GM12801 (cell line): ENCODE results near the gene PPP2R3A.

Experiments used
- TF ChIP-seq, protein P1 (sequence below): IDR thresholded peaks from one replicate; pipeline ENCODE4 v1.5.1; 2011; ENCODE audit warnings: control low read depth; ENCODE audit not compliant: insufficient read length; ENCODE audit errors: extremely low read depth

PPP2R3A gene

DNA sequence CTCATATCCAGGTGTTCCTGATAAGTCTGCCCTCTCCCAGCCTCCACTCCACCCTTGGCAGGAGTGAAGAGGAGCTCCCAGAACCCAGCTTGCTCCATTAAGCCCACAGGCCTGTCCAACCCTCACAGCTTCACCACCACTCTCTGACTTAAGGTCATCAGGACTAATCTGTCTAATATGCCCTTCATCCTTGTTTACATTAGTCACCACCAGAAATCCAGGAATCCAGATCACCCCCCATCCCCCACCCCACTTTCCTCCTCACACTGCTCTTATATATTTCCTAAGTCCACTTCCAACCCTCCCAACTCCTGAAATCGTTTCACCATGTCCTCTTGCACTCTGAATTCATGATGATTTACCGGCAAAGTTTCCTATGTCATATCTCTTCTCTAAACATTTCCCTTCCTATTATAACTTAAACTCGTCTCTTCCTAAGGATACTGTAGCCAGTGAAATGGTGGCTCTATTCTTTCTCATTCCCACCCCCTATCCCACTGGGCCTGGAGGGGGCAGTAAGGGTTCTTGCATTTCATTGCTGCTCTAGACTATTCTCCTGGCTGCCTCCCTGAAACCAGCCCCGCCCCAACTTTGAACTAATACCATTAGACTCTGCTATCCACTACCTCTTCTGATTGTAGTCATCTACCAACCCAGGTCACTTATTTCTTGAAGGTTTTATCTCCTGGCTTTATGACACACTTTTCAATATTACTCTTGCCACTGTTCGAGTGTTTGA is 43.4 kb downstream of the PPP2R3A start:
- TF ChIP-seq, protein P1, sequence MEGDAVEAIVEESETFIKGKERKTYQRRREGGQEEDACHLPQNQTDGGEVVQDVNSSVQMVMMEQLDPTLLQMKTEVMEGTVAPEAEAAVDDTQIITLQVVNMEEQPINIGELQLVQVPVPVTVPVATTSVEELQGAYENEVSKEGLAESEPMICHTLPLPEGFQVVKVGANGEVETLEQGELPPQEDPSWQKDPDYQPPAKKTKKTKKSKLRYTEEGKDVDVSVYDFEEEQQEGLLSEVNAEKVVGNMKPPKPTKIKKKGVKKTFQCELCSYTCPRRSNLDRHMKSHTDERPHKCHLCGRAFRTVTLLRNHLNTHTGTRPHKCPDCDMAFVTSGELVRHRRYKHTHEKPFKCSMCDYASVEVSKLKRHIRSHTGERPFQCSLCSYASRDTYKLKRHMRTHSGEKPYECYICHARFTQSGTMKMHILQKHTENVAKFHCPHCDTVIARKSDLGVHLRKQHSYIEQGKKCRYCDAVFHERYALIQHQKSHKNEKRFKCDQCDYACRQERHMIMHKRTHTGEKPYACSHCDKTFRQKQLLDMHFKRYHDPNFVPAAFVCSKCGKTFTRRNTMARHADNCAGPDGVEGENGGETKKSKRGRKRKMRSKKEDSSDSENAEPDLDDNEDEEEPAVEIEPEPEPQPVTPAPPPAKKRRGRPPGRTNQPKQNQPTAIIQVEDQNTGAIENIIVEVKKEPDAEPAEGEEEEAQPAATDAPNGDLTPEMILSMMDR = no peak

DNA sequence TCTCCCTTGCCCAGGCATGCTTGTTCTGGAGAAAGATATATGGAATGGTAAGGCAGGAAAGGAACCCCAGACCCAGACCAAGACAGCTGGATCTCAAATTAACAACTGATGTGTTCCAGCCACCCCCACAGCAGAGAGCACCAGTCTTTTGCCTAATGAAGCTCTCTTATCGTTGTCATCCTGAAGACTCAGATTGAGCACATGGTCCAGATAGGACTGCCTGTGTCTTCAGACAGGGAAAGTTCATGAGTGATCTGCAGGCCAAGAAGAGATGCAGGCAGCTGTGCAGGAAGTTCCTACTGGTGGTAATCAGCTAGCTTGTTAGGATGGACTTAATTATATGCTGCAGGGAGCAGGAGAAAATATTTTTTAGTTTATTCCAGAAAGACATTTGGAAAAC is 53.3 kb downstream of the PPP2R3A start:
- TF ChIP-seq, protein P1 = no peak

DNA sequence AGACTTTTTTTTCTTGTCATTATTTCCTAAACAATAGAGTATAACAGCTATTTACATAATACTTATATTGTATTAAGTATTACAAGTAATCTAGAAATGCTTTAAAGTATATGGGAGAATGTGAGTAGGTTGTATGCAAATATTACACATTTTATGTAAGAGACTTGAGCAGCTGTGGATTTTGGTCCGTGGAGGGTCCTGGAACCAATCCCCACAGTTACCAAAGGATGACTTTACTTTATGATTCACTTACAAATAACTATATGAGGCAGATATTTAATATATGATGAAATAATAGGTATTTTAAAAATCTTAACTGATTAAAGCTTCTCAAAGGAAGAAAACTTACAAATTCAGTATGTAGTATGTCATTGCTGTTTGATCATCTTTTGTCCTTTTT is 56.3 kb downstream of the PPP2R3A start:
- TF ChIP-seq, protein P1 = no peak

DNA sequence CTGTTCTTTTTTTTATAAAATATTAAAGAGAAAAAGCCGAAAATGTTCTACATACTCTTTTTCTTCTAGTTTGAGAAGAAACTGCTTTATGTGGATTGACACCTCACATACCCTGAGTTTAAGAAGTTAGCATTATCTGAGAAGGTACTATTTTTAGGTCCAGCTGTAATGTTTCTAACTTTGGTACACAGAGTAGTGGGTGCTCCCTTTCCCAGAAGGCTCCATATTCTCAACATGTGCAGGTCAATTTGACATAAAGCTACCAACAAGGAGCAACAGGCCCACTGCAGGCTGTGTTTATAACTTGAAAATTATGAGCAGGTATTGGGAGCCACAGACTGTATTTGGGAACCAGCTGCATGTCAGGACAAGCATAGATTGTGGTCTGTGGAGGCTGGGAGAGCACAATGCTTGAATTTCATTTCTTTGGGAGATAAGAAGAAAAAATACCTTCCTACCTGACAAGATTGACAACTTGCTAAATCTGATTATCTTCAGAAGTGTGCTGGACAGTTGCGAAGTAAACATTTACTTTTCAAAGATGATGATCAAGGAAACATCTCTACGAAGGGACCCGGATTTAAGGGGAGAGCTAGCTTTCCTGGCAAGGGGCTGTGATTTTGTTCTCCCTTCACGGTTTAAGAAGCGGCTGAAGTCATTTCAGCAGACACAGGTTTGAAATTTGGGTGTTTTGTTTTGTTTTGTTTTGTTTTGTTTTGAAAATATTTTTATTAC is 57.2 kb downstream of the PPP2R3A start:
- TF ChIP-seq, protein P1 = no peak

DNA sequence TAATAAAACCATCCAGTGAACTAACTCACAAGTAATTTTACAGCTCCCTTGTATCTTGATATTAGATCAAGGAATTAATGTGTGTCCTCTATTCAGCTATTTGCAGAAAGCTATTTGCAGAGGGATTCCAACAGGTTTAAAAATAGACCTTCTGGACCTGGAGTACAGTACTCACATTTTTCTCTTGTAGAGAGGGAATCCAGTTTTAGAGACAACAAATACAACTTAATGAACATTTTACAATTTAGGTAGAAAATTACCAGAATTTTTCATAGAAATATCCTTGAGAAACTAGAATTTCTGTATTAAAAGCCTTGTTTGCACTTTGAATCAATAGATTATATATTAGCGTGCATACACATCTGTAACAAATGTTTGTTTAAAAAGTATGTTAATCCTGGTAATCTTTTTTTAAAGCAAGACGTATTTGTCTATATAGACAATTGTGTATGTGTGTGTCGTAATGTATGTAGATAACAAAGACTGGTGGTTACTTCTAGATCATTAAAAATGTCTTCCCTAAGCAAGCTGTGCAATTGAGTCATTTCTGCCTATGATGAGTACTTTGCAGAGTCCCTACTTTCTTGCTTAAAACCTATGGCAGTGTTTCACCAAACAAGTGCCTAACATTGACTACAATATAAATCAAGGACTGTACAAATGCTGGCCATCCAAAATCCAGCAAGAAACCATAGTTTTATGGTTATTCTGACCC is 57.9 kb downstream of the PPP2R3A start:
- TF ChIP-seq, protein P1 = no peak

DNA sequence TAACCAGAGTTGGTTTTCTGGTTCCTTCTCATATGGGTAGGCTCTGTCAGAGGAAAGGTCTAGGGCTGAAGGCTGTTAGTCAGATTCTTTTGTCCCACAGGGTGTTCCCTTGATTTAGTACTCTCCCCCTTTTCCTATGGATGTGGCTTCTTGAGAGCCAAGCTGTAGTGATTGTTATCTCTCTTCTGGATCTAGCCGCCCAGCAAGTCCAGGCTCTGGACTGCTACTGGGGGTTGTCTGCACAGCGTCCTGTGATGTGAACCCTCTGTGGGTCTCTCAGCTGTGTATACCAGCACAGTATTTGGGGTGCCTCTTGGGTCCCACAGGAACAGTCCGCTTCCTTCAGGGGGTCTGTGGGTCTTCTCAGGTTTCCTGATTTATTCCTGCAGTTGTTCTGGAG is 70.8 kb downstream of the PPP2R3A start:
- TF ChIP-seq, protein P1 = no peak

DNA sequence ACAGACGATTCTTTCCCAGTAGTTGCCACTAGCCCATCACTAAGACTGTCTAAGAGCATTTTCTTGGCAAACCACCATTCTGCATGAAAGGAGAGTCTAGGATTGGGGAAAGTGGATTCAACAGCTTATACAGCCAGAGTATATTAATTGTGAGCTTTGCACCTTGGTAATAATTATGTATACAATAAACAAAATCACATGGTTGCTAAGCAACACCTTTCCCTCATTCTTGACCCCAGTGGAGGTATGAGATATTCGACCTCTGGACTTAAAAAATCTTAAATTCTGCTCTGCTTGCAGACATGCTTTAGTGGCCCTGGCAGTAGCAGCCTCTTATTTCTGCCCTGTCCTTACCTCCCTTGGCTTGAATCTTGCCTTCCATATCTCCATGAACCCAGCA is 73.1 kb downstream of the PPP2R3A start:
- TF ChIP-seq, protein P1 = no peak
